Measurements from ENCODE around the gene PALLD. TPM values are rescaled to one million over a fixed set of nuclear protein-coding genes. Genes with fewer than 3 reads are reported as not detected.
"Not testable (repeated sequence)": the region's sequence is repeated elsewhere in the genome, so short reads cannot be mapped to it uniquely, and the experiment has no call there.

The PALLD gene
- total RNA-seq, 1 experiment from 2014 or later: 27.6 TPM

DNA sequence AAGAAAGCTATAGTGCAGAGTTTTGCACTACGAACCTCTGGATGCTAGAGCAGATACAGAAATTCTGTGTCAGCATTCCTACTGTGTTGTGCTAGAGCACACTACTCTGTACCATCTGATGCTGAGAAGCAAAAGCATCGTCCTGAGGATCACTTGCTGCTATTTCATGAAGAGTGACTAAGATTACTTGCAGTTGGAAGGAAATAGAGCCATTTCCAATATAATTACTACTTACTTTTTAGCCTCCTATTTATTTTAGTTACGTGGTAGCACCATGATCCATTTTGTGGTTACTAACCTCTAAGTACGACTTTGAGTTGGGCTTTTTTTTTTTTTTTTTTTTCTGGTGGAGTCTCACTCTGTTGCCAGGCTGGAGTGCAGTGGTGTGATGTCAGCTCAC is 226.7 kb downstream of the PALLD start:
- H3K4me1 Mint-ChIP-seq (ENCODE audit: low read depth, unreplicated experiment): no peaks in the 10 kb centered on the region
- no TSS peak for BruUV-seq (replicated peaks)

GRCh38 chr4:168724243-168724642 is 227.4 kb downstream of the PALLD start:
- CTCF ChIA-PET: no interaction called here
- Mint-ChIP-seq H3K9me3 (ENCODE audit: low read depth, unreplicated experiment) (no peaks in the 10 kb centered on the region), H3K36me3 (ENCODE audit: insufficient read depth, unreplicated experiment) (no peaks in the 10 kb centered on the region), H3K4me3 (ENCODE audit: low read depth, unreplicated experiment) (no peak overlapping the region), H3K27me3 (ENCODE audit: unreplicated experiment) (peaks cover 17% of the 10 kb centered on the region), H3K4me1 (ENCODE audit: low read depth, unreplicated experiment) (no peaks in the 10 kb centered on the region), H3K27ac (ENCODE audit: unreplicated experiment) (no peak overlapping the region)
- no peak for DNase-seq
- no TSS peak for BruUV-seq (replicated peaks)
- TF ChIP-seq, protein P1, sequence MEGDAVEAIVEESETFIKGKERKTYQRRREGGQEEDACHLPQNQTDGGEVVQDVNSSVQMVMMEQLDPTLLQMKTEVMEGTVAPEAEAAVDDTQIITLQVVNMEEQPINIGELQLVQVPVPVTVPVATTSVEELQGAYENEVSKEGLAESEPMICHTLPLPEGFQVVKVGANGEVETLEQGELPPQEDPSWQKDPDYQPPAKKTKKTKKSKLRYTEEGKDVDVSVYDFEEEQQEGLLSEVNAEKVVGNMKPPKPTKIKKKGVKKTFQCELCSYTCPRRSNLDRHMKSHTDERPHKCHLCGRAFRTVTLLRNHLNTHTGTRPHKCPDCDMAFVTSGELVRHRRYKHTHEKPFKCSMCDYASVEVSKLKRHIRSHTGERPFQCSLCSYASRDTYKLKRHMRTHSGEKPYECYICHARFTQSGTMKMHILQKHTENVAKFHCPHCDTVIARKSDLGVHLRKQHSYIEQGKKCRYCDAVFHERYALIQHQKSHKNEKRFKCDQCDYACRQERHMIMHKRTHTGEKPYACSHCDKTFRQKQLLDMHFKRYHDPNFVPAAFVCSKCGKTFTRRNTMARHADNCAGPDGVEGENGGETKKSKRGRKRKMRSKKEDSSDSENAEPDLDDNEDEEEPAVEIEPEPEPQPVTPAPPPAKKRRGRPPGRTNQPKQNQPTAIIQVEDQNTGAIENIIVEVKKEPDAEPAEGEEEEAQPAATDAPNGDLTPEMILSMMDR (IDR thresholded peaks at IDR 0.05; ENCODE audit: unreplicated experiment): no peak
- intact Hi-C loops (cut with micrococcal nuclease; ENCODE audit: unreplicated experiment): no loop called here

More for the DNA sequence above, 226.7 kb downstream of the PALLD start:
- Mint-ChIP-seq H3K9me3 (ENCODE audit: low read depth, unreplicated experiment) (no peaks in the 10 kb centered on the region), H3K27ac (ENCODE audit: unreplicated experiment) (no peak overlapping the region), H3K36me3 (ENCODE audit: insufficient read depth, unreplicated experiment) (no peaks in the 10 kb centered on the region), H3K4me3 (ENCODE audit: low read depth, unreplicated experiment) (no peak overlapping the region), H3K27me3 (ENCODE audit: unreplicated experiment) (peaks cover 17% of the 10 kb centered on the region)
- intact Hi-C loops (cut with micrococcal nuclease; ENCODE audit: unreplicated experiment): no loop called here
- TF ChIP-seq, protein P1 (IDR thresholded peaks at IDR 0.05; ENCODE audit: unreplicated experiment): no peak
- no peak for DNase-seq
- CTCF ChIA-PET: no interaction called here

- intact Hi-C loops (cut with micrococcal nuclease; ENCODE audit: unreplicated experiment): no loop called here
- CTCF ChIA-PET: no interaction called here
- Mint-ChIP-seq H3K9me3 (ENCODE audit: low read depth, unreplicated experiment) (no peaks in the 10 kb centered on the region), H3K4me3 (ENCODE audit: low read depth, unreplicated experiment) (no peak overlapping the region), H3K27ac (ENCODE audit: unreplicated experiment) (no peak overlapping the region), H3K36me3 (ENCODE audit: insufficient read depth, unreplicated experiment) (no peaks in the 10 kb centered on the region), H3K27me3 (ENCODE audit: unreplicated experiment) (peaks cover 17% of the 10 kb centered on the region), H3K4me1 (ENCODE audit: low read depth, unreplicated experiment) (no peaks in the 10 kb centered on the region)
- no TSS peak for BruUV-seq (replicated peaks)
- TF ChIP-seq, protein P1 (IDR thresholded peaks at IDR 0.05; ENCODE audit: unreplicated experiment): no peak
- no peak for DNase-seq
Measured at GRCh38 chr4:168724686-168725411, 228.0 kb downstream of the PALLD start.

DNA sequence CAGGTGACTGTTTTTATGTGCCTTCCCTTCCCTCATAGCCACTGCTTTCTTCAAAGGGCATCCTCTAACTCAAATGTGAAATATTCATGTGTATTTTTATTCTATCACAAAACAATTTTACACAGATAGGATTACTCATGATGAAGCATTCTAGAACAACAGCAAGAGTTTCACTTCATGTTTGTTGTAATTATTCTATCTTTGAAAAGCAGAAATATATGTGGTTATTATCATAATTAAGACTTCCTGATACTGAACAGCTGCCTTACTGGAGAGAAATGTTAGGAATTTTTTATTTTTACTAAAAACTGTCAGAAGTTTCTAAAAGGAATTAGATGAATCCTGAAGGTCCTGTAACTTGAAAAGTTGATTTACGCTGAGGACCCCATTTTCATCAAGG is 229.1 kb downstream of the PALLD start:
- H3K9me3 Mint-ChIP-seq (ENCODE audit: low read depth, unreplicated experiment): no peaks in the 10 kb centered on the region
- no peak for DNase-seq

GRCh38 chr4:168727181-168727580 is 230.3 kb downstream of the PALLD start:
- H3K4me3 Mint-ChIP-seq (ENCODE audit: low read depth, unreplicated experiment); H3K27ac Mint-ChIP-seq (ENCODE audit: unreplicated experiment); DNase-seq; CTCF ChIA-PET; intact Hi-C loops (cut with micrococcal nuclease; ENCODE audit: unreplicated experiment); H3K36me3 Mint-ChIP-seq (ENCODE audit: insufficient read depth, unreplicated experiment); H3K4me1 Mint-ChIP-seq (ENCODE audit: low read depth, unreplicated experiment); H3K9me3 Mint-ChIP-seq (ENCODE audit: low read depth, unreplicated experiment); BruUV-seq (replicated peaks): not testable (repeated sequence)
- peaks cover 15% of the 10 kb centered on the region for H3K27me3 Mint-ChIP-seq (ENCODE audit: unreplicated experiment)

More for the DNA sequence above, 229.1 kb downstream of the PALLD start:
- no TSS peak for BruUV-seq (replicated peaks)
- Mint-ChIP-seq H3K27ac (ENCODE audit: unreplicated experiment) (no peak overlapping the region), H3K36me3 (ENCODE audit: insufficient read depth, unreplicated experiment) (no peaks in the 10 kb centered on the region), H3K27me3 (ENCODE audit: unreplicated experiment) (peaks cover 17% of the 10 kb centered on the region), H3K4me3 (ENCODE audit: low read depth, unreplicated experiment) (no peak overlapping the region), H3K4me1 (ENCODE audit: low read depth, unreplicated experiment) (no peaks in the 10 kb centered on the region)
- CTCF ChIA-PET: no interaction called here
- intact Hi-C loops (cut with micrococcal nuclease; ENCODE audit: unreplicated experiment): no loop called here
- TF ChIP-seq, protein P1 (IDR thresholded peaks at IDR 0.05; ENCODE audit: unreplicated experiment): no peak

Measured in Calu3 (cell line).